B cell (primary cell): Measurements from ENCODE around the gene THYN1. TPM values are rescaled to one million over a fixed set of nuclear protein-coding genes. Genes with fewer than 3 reads are reported as not detected.

Source experiments
- ATAC-seq: fragments of 200-7000 bp; cut with Tn5 transposase; one replicate; pipeline ENCODE4 v1.10.0; 2021; ENCODE audit warnings: low read depth, mild to moderate bottlenecking, moderate number of reproducible peaks, moderate library complexity
- CTCF ChIA-PET: fragments of 350-600 bp; sonication (Branson Sonifier 250); formaldehyde crosslinking; loops from one replicate; lab custom pipeline; 2021; ENCODE audit warnings: antibody characterized with exemption, inconsistent platforms; lab: Charles Lee
- POLR2A ChIA-PET: fragments of 350-600 bp; sonication (Branson Sonifier 250); formaldehyde crosslinking; loops from one replicate; lab custom pipeline; 2021; ENCODE audit warnings: antibody characterized with exemption; lab: Charles Lee
- DNase-seq: peaks from one replicate; pipeline ENCODE4 v3.0.0; 2013
- H2AFZ ChIP-seq: 2 replicates; pipeline ENCODE4 v1.6.1; 2012; ENCODE audit warnings: mild to moderate bottlenecking, low read depth, low read length; ENCODE audit not compliant: insufficient read depth, poor library complexity, severe bottlenecking
- H3K27ac ChIP-seq, 2 donors: 1 replicate in 1 of 2; 2 replicates in 1 of 2; pipeline ENCODE4 v1.5.1; 2012 to 2013; ENCODE audit warnings: low read length in 2 of 2, mild to moderate bottlenecking in 2 of 2, moderate library complexity in 1 of 2
- H3K27me3 ChIP-seq, 4 experiments: fragments of 200-600 bp in 1 of 4; sonication (generic) in 1 of 4; replicated peaks in 1 of 4; 1 replicate in 2 of 4; 2 replicates in 2 of 4; pipeline versions ENCODE4 v1.6.1 to v1.7.0; 2013 to 2016; ENCODE audit warnings: low read length in 3 of 4, mild to moderate bottlenecking in 2 of 4, mixed read lengths in 1 of 4, moderate library complexity in 1 of 4; ENCODE audit not compliant: insufficient read depth in 4 of 4, control insufficient read depth in 3 of 4; ENCODE audit errors: control extremely low read depth in 1 of 4
- H3K36me3 ChIP-seq, 2 experiments: replicated peaks in 1 of 2; 1 replicate in 1 of 2; 2 replicates in 1 of 2; pipeline versions ENCODE4 v1.6.1 to v1.7.1; 2013; ENCODE audit warnings: low read length in 1 of 2; ENCODE audit not compliant: insufficient read depth in 2 of 2, control insufficient read depth in 1 of 2; ENCODE audit errors: control extremely low read depth in 1 of 2, extremely low read depth in 1 of 2
- H3K4me1 ChIP-seq, 2 donors: fragments of 200-600 bp in 1 of 2; sonication (generic) in 1 of 2; 1 replicate in 1 of 2; 2 replicates in 1 of 2; pipeline versions ENCODE4 v1.5.1 to v1.6.1; 2013 to 2017; ENCODE audit warnings: low read length in 2 of 2; ENCODE audit not compliant: control insufficient read depth in 2 of 2, insufficient read depth in 2 of 2
- H3K4me2 ChIP-seq: replicated peaks from 2 replicates; pipeline ENCODE3; 2012; ENCODE audit warnings: mild to moderate bottlenecking, low read depth, low read length; ENCODE audit not compliant: poor library complexity, severe bottlenecking
- H3K4me3 ChIP-seq, 5 experiments: fragments of 200-600 bp in 1 of 5; sonication (generic) in 1 of 5; 1 replicate in 3 of 5; 2 replicates in 2 of 5; pipeline versions ENCODE4 v1.5.1 to v1.7.0; 2011 to 2016; ENCODE audit warnings: low read length in 4 of 5, mild to moderate bottlenecking in 4 of 5, low read depth in 2 of 5, control low read depth in 1 of 5, moderate library complexity in 1 of 5; ENCODE audit not compliant: insufficient read depth in 1 of 5; ENCODE audit errors: control extremely low read depth in 1 of 5, extremely low read depth in 1 of 5
- H3K79me2 ChIP-seq: fragments of 200-600 bp; sonication (generic); one replicate; pipeline ENCODE4 v1.6.0; 2016; ENCODE audit warnings: low read length; ENCODE audit not compliant: control insufficient read depth, insufficient read depth
- H3K9ac ChIP-seq: fragments of 200-600 bp; sonication (generic); 2 replicates; pipeline ENCODE4 v1.6.1; 2017; ENCODE audit warnings: mild to moderate bottlenecking, low read length, moderate library complexity
- H3K9me3 ChIP-seq, 3 donors: one replicate each; pipeline versions ENCODE4 v1.6.1 to v1.7.1; 2013; ENCODE audit warnings: low read length in 2 of 3; ENCODE audit not compliant: control insufficient read depth in 2 of 3, insufficient read depth in 1 of 3; ENCODE audit errors: control extremely low read depth in 1 of 3
- H4K20me1 ChIP-seq: 2 replicates; pipeline ENCODE4 v1.6.0; 2012; ENCODE audit warnings: mild to moderate bottlenecking, low read length; ENCODE audit not compliant: insufficient read depth, control insufficient read depth, poor library complexity, severe bottlenecking
- H3K27ac Mint-ChIP-seq: one replicate; pipeline ENCODE4 v1.8.0; 2021; ENCODE audit warnings: mixed read lengths
- H3K27me3 Mint-ChIP-seq: one replicate; pipeline ENCODE4 v1.8.0; 2021; ENCODE audit warnings: mixed read lengths
- H3K4me1 Mint-ChIP-seq: one replicate; pipeline ENCODE4 v1.8.0; 2021; ENCODE audit warnings: mixed read lengths
- H3K4me3 Mint-ChIP-seq: one replicate; pipeline ENCODE4 v1.8.0; 2021; ENCODE audit warnings: mixed read lengths
- H3K9me3 Mint-ChIP-seq: one replicate; pipeline ENCODE4 v1.8.0; 2022; ENCODE audit warnings: mixed read lengths; ENCODE audit not compliant: insufficient read depth
- CTCF ChIP-seq: fragments of 200-600 bp; IDR thresholded peaks from one replicate; pipeline ENCODE4 v1.8.0; 2022; ENCODE audit warnings: antibody characterized with exemption, mild to moderate bottlenecking
- EZH2 ChIP-seq: IDR thresholded peaks from 2 replicates; pipeline ENCODE4 v1.6.1; 2012; ENCODE audit warnings: borderline replicate concordance, low read depth, mild to moderate bottlenecking, moderate library complexity, low read length; ENCODE audit not compliant: insufficient read depth, poor library complexity, severe bottlenecking
- WGBS: methylation state at CpG from one replicate; pipeline ENCODE4 v1.1.5; 2013; ENCODE audit warnings: missing lambda C conversion rate; ENCODE audit not compliant: insufficient coverage; 5-methylcytosine and 5-hydroxymethylcytosine counted together
- intact Hi-C: fragments of 100-400 bp; cut with micrococcal nuclease; formaldehyde crosslinking; loops from one replicate; pipeline ENCODE4 v1.10.0; 2022
- polyA plus RNA-seq: library from polyadenylated mRNA; depleted of rRNA; stranded (reverse); fragments of >200 nt; gene quantifications from 2 replicates; pipeline ENCODE4 v1.2.3, GENCODE V29; 2012
- total RNA-seq, 2 donors: library from RNA; stranded (reverse); fragments of 120-200 nt in 1 of 2; gene quantifications; 1 replicate in 1 of 2; 2 replicates in 1 of 2; pipeline versions ENCODE4 v1.2.3 to v1.2.4, GENCODE V29; 2013 to 2022

THYN1 gene
- total and polyA plus RNA-seq, 2 donors (not counting 1 experiment from before 2014, with no cell fraction given): 36.3 to 38.4 TPM

GRCh38 chr11:134289167-134289566 lies 36.0 kb upstream of the THYN1 start:
- intact Hi-C loops: no loop called here
- no peaks in the 10 kb centered on the region for H3K9me3 ChIP-seq
- ATAC-seq: no peak
- TF ChIP-seq CTCF (no peak), EZH2 (no peak)
- no peaks in the 10 kb centered on the region for H3K36me3 ChIP-seq
- no peaks in the 10 kb centered on the region for H3K9me3 Mint-ChIP-seq
- peaks cover 0 to 3% (median 1%) of the 10 kb centered on the region in 4 experiments for H3K27me3 ChIP-seq
- H3K27ac Mint-ChIP-seq: no peak overlapping the region
- ChIA-PET CTCF (no interaction called here), POLR2A (no interaction called here)
- no peaks in the 10 kb centered on the region for H3K79me2 ChIP-seq
- WGBS: 80% methylated on average over 1 of the region's 4 CpGs
- H4K20me1 ChIP-seq: no peaks in the 10 kb centered on the region
- H3K4me2 ChIP-seq: no peak overlapping the region
- H3K9ac ChIP-seq: no peak overlapping the region
- no peaks in the 10 kb centered on the region for H3K4me1 Mint-ChIP-seq
- no peak overlapping the region for H2AFZ ChIP-seq
- no peaks in the 10 kb centered on the region for H3K4me1 ChIP-seq
- DNase-seq: no peak
- H3K27ac ChIP-seq: no peak overlapping the region
- H3K4me3 Mint-ChIP-seq: no peak overlapping the region
- H3K27me3 Mint-ChIP-seq: peaks cover 21% of the 10 kb centered on the region
- H3K4me3 ChIP-seq: no peak overlapping the region

GRCh38 chr11:134288486-134288885 lies 35.3 kb upstream of the THYN1 start:
- ATAC-seq: no peak
- Mint-ChIP-seq H3K4me1 (no peaks in the 10 kb centered on the region), H3K27ac (no peak overlapping the region), H3K27me3 (peaks cover 28% of the 10 kb centered on the region), H3K4me3 (no peak overlapping the region), H3K9me3 (no peaks in the 10 kb centered on the region)
- Histone ChIP-seq H3K4me2 (no peak overlapping the region), H3K9ac (no peak overlapping the region), H3K36me3 (no peaks in the 10 kb centered on the region), H3K27ac (no peak overlapping the region), H3K79me2 (no peaks in the 10 kb centered on the region), H3K4me3 (no peak overlapping the region), H3K27me3 (peaks cover 0 to 3% (median 1%) of the 10 kb centered on the region in 4 experiments), H3K4me1 (no peaks in the 10 kb centered on the region), H3K9me3 (no peaks in the 10 kb centered on the region), H2AFZ (no peak overlapping the region), H4K20me1 (no peaks in the 10 kb centered on the region)
- ChIA-PET CTCF (no interaction called here), POLR2A (no interaction called here)
- WGBS: 89% methylated on average over 9 of the region's 13 CpGs
- TF ChIP-seq EZH2: no peak
- no peak for TF ChIP-seq CTCF
- intact Hi-C loops: no loop called here
- DNase-seq: no peak
